SK-N-SH treated with all-trans-retinoic acid at 6 μM for 48 hours (cell line): ENCODE data around the gene C1QTNF2.

Experiments
- CREB5 ChIP-seq: fragments of 250-450 bp; sonication (Bioruptor Pico); IDR thresholded peaks from 2 replicates; pipeline ENCODE4 v1.5.1; 2020; ENCODE audit warnings: low read depth, mild to moderate bottlenecking, moderate library complexity
- RARB ChIP-seq: fragments of 250-450 bp; sonication (Bioruptor Pico); IDR thresholded peaks from 2 replicates; pipeline ENCODE4 v1.8.0; 2021; ENCODE audit warnings: mild to moderate bottlenecking, moderate library complexity
- SNAI2 ChIP-seq: fragments of 250-450 bp; sonication (Bioruptor Pico); IDR thresholded peaks from 2 replicates; pipeline ENCODE4 v1.5.0; 2020; ENCODE audit warnings: mild to moderate bottlenecking, moderate library complexity

GRCh38 chr5:160390787-160391696 lies 20.6 kb upstream of the C1QTNF2 start:
- TF ChIP-seq CREB5 (CRISPR knock-in tag): no peak
- TF ChIP-seq RARB: no peak
- TF ChIP-seq SNAI2 (CRISPR knock-in tag): no peak
